IMR-90 (cell line): ENCODE data around the gene USP6NL. TPM values are rescaled to one million over a fixed set of nuclear protein-coding genes. Genes with fewer than 3 reads are reported as not detected.

ENCODE experiments used
- ATAC-seq: fragments of 200-7000 bp; cut with Tn5 transposase; 2 replicates; pipeline ENCODE4 v1.9.1; 2020; ENCODE audit warnings: low read depth, mild to moderate bottlenecking, moderate library complexity
- BruUV-seq: library from RNA; stranded (reverse); fragments of 400-500 nt; replicated peaks from 2 replicates; lab custom pipeline; 2021; lab: Mats Ljungman, UMichigan
- CTCF ChIA-PET: fragments of 300-600 bp; formaldehyde crosslinking; extraction: SDS; loops from one replicate; lab custom pipeline; 2021; ENCODE audit warnings: antibody characterized with exemption; lab: Yijun Ruan, JAX
- POLR2A ChIA-PET: fragments of 300-600 bp; sonication (Branson Sonifier 250); formaldehyde crosslinking; loops from one replicate; lab custom pipeline; 2022; ENCODE audit warnings: antibody characterized with exemption; ENCODE audit not compliant: unreplicated experiment; lab: Charles Lee
- DNase-seq: peaks from one replicate; pipeline ENCODE4 v3.0.0; 2013
- H2AFZ ChIP-seq: replicated peaks from 2 replicates; pipeline ENCODE3; 2013; ENCODE audit warnings: low read length, mild to moderate bottlenecking; ENCODE audit not compliant: poor library complexity
- H2AK5ac ChIP-seq: 2 replicates; pipeline ENCODE4 v1.6.1; 2013; ENCODE audit warnings: low read depth, low read length, inconsistent platforms
- H2AK9ac ChIP-seq: replicated peaks from 2 replicates; pipeline ENCODE3; 2013; ENCODE audit warnings: mild to moderate bottlenecking, low read depth, low read length, moderate library complexity; ENCODE audit not compliant: poor library complexity
- H2BK120ac ChIP-seq: 2 replicates; pipeline ENCODE4 v1.6.1; 2013; ENCODE audit warnings: low read depth, low read length, inconsistent platforms
- H2BK15ac ChIP-seq: 3 replicates; pipeline ENCODE4 v1.6.1; 2013; ENCODE audit warnings: low read depth, low read length, inconsistent platforms
- H2BK20ac ChIP-seq: 2 replicates; pipeline ENCODE4 v1.6.1; 2013; ENCODE audit warnings: low read depth, mild to moderate bottlenecking, inconsistent platforms, low read length, moderate library complexity
- H2BK5ac ChIP-seq: 2 replicates; pipeline ENCODE4 v1.6.1; 2013; ENCODE audit warnings: mild to moderate bottlenecking, low read depth, low read length, inconsistent platforms; ENCODE audit not compliant: poor library complexity, severe bottlenecking
- H3K14ac ChIP-seq: replicated peaks from 2 replicates; pipeline ENCODE4 v1.6.1; 2013; ENCODE audit warnings: low read depth, low read length, inconsistent platforms
- H3K18ac ChIP-seq: 2 replicates; pipeline ENCODE4 v1.6.1; 2013; ENCODE audit warnings: low read depth, low read length, control low read depth
- H3K23ac ChIP-seq: 2 replicates; pipeline ENCODE4 v1.6.1; 2013; ENCODE audit warnings: low read depth, low read length, inconsistent platforms
- H3K27ac ChIP-seq: 2 replicates; pipeline ENCODE4 v1.5.1; 2013; ENCODE audit warnings: mild to moderate bottlenecking, control low read depth, low read length; ENCODE audit not compliant: insufficient read depth
- H3K27me3 ChIP-seq: 2 replicates; pipeline ENCODE4 v1.6.1; 2013; ENCODE audit warnings: low read length; ENCODE audit not compliant: control insufficient read depth, insufficient read depth
- H3K36me3 ChIP-seq: 2 replicates; pipeline ENCODE4 v1.6.1; 2013; ENCODE audit warnings: low read length, mixed read lengths; ENCODE audit not compliant: control insufficient read depth, insufficient read depth
- H3K4ac ChIP-seq: 2 replicates; pipeline ENCODE4 v1.6.1; 2013; ENCODE audit warnings: low read depth, low read length, inconsistent platforms
- H3K4me1 ChIP-seq: 2 replicates; pipeline ENCODE4 v1.6.1; 2013; ENCODE audit warnings: low read length, mixed read lengths; ENCODE audit not compliant: control insufficient read depth, insufficient read depth
- H3K4me2 ChIP-seq: 2 replicates; pipeline ENCODE4 v1.6.1; 2013; ENCODE audit warnings: low read depth, mild to moderate bottlenecking, control low read depth, low read length, moderate library complexity
- H3K4me3 ChIP-seq: 2 replicates; pipeline ENCODE4 v1.5.1; 2013; ENCODE audit warnings: low read depth, mild to moderate bottlenecking, control low read depth, low read length, moderate library complexity; ENCODE audit not compliant: insufficient read depth
- H3K56ac ChIP-seq: 2 replicates; pipeline ENCODE4 v1.6.1; 2013; ENCODE audit warnings: low read length, inconsistent platforms; ENCODE audit not compliant: insufficient read depth; ENCODE audit errors: extremely low read depth
- H3K79me1 ChIP-seq, 2 experiments: 2 replicates each; pipeline ENCODE4 v1.6.1; 2013; ENCODE audit warnings: low read length in 2 of 2, inconsistent platforms in 1 of 2, low read depth in 1 of 2
- H3K9ac ChIP-seq: 2 replicates; pipeline ENCODE4 v1.6.1; 2013; ENCODE audit warnings: low read depth, low read length, control low read depth
- H3K9me1 ChIP-seq: 2 replicates; pipeline ENCODE4 v1.6.1; 2013; ENCODE audit warnings: low read length, inconsistent platforms; ENCODE audit not compliant: insufficient read depth
- H3K9me3 ChIP-seq: 2 replicates; pipeline ENCODE4 v1.6.1; 2013; ENCODE audit warnings: low read length; ENCODE audit not compliant: control insufficient read depth, insufficient read depth
- H4K20me1 ChIP-seq: 2 replicates; pipeline ENCODE4 v1.6.1; 2013; ENCODE audit warnings: low read length, inconsistent platforms; ENCODE audit not compliant: insufficient read depth
- H4K5ac ChIP-seq: 2 replicates; pipeline ENCODE4 v1.6.1; 2013; ENCODE audit warnings: mild to moderate bottlenecking, low read depth, low read length, control low read depth
- H4K8ac ChIP-seq, 2 experiments: 2 replicates each; pipeline ENCODE4 v1.6.1; 2013; ENCODE audit warnings: low read depth in 2 of 2, low read length in 2 of 2, control low read depth in 1 of 2, inconsistent platforms in 1 of 2
- H4K91ac ChIP-seq: 2 replicates; pipeline ENCODE4 v1.6.1; 2013; ENCODE audit warnings: low read depth, low read length, inconsistent platforms; ENCODE audit not compliant: insufficient read depth
- BHLHE40 ChIP-seq: fragments of 150-350 bp; IDR thresholded peaks from 2 replicates; pipeline ENCODE4 v1.6.1; 2016; ENCODE audit warnings: mild to moderate bottlenecking, low read depth, low read length
- CHD1 ChIP-seq: IDR thresholded peaks from 2 replicates; pipeline ENCODE4 v1.6.1; 2012; ENCODE audit warnings: low read depth, low read length, improper control_type of control experiment
- WGBS, 2 experiments: methylation state at CpG; one replicate each; pipeline versions ENCODE4 v1.1.5 to v1.1.7; 2013; ENCODE audit warnings: missing lambda C conversion rate in 2 of 2; ENCODE audit not compliant: insufficient read length in 1 of 2; ENCODE audit errors: extremely low coverage in 2 of 2; 5-methylcytosine and 5-hydroxymethylcytosine counted together
- dilution Hi-C: fragments of 300-500 bp; cut with HindIII; formaldehyde crosslinking; loops from one replicate; pipeline ENCODE4 v1.14.3; 2018; ENCODE audit warnings: low sequenced_read_pairs; ENCODE audit not compliant: unreplicated experiment
- in situ Hi-C: fragments of 300-500 bp; cut with MboI; formaldehyde crosslinking; loops from 3 replicates; pipeline ENCODE4 v1.14.3; 2019; ENCODE audit warnings: low sequenced_read_pairs, inconsistent platforms, mixed read lengths
- intact Hi-C: fragments of 100-400 bp; cut with micrococcal nuclease; formaldehyde crosslinking; loops from 2 replicates; pipeline ENCODE4 v1.10.0; 2022
- polyA plus RNA-seq, 3 experiments: library from polyadenylated mRNA; depleted of rRNA; stranded (reverse); fragments of >200 nt; gene quantifications; 2 replicates each; pipeline ENCODE4 v1.2.3, GENCODE V29; 2012; ENCODE audit warnings: low replicate concordance in 1 of 3
- total RNA-seq: library from RNA; depleted of rRNA; stranded (reverse); fragments of >200 nt; gene quantifications from 2 replicates; pipeline ENCODE4 v1.2.3, GENCODE V29; 2012

USP6NL gene
- total and polyA plus RNA-seq, 2 of the 4 experiments (the other 2 are of a cell fraction): 7.8 to 9.1 TPM

GRCh38 chr10:11475831-11476434 is 135.5 kb downstream of the USP6NL start:
- no peak overlapping the region for H2BK120ac ChIP-seq
- H3K4me2 ChIP-seq: no peak overlapping the region
- no peak overlapping the region for H3K9ac ChIP-seq
- no peak overlapping the region for H3K4ac ChIP-seq
- dilution Hi-C loops (no loop called here), in situ Hi-C loops (no loop called here), intact Hi-C loops (no loop called here)
- H3K23ac ChIP-seq: no peak overlapping the region
- no peak for TF ChIP-seq CHD1
- TF ChIP-seq BHLHE40: no peak
- no peak overlapping the region for H2AK9ac ChIP-seq
- no peaks in the 10 kb centered on the region for H3K9me3 ChIP-seq
- WGBS, 2 experiments: no CpG with 5 or more reads among the region's 3 CpGs
- no peak overlapping the region for H3K56ac ChIP-seq
- no peaks in the 10 kb centered on the region; the same call in none of the 2 replicates for H3K4me1 ChIP-seq
- no peak overlapping the region for H2BK5ac ChIP-seq
- H2AK5ac ChIP-seq: no peak overlapping the region
- peaks cover 2% of the 10 kb centered on the region; the same call in 1 of the 2 replicates for H3K9me1 ChIP-seq
- no peak overlapping the region for H2BK15ac ChIP-seq
- H3K27me3 ChIP-seq: no peaks in the 10 kb centered on the region
- H3K27ac ChIP-seq: no peak overlapping the region
- no peak overlapping the region for H4K91ac ChIP-seq
- H4K5ac ChIP-seq: no peak overlapping the region
- H3K79me1 ChIP-seq: no peaks in the 10 kb centered on the region
- no peak overlapping the region for H3K18ac ChIP-seq
- no peak overlapping the region for H2AFZ ChIP-seq
- POLR2A ChIA-PET: no interaction called here
- no peak overlapping the region for H4K8ac ChIP-seq
- no TSS peak for BruUV-seq
- ATAC-seq (no peak), DNase-seq (no peak)
- H3K36me3 ChIP-seq: peaks cover 2% of the 10 kb centered on the region; the same call in 1 of the 2 replicates
- H4K20me1 ChIP-seq: no peaks in the 10 kb centered on the region; the same call in 1 of the 2 replicates
- no peak overlapping the region for H2BK20ac ChIP-seq
- H3K14ac ChIP-seq: no peak overlapping the region
- no peak overlapping the region for H3K4me3 ChIP-seq
- CTCF ChIA-PET: no interaction called here
